GM18519 (cell line): ENCODE measurements around the gene CLC.

ENCODE experiments used
- ATAC-seq: cut with Tn5 transposase; IDR thresholded peaks from one replicate; pipeline ENCODE4 v1.9.1; 2021; ENCODE audit warnings: mild to moderate bottlenecking, moderate library complexity; ENCODE audit not compliant: unreplicated experiment, low FRiP score

The CLC gene

DNA sequence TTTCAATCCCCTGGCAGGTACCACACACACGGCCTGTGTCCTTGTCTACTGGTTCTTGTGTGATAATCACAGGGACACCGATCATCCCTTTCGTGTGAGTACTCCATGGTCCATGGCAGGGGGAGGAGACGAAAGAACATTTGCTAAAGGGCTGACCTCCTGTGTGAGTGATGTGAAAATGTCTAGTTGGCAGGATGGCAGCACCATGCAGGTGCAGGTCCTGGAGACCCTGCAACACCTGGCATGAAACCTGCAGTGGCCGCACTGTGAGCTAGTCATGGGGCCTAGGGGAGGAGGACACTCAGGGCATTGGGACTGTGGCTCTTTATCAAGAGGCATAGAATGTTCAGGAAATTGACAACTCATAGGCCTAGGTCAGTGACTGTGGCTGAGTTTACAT, 56.4 kb downstream of the CLC start:
- no peak for ATAC-seq
